ENCODE measurements around the gene SIRPB2.

SIRPB2 gene

DNA sequence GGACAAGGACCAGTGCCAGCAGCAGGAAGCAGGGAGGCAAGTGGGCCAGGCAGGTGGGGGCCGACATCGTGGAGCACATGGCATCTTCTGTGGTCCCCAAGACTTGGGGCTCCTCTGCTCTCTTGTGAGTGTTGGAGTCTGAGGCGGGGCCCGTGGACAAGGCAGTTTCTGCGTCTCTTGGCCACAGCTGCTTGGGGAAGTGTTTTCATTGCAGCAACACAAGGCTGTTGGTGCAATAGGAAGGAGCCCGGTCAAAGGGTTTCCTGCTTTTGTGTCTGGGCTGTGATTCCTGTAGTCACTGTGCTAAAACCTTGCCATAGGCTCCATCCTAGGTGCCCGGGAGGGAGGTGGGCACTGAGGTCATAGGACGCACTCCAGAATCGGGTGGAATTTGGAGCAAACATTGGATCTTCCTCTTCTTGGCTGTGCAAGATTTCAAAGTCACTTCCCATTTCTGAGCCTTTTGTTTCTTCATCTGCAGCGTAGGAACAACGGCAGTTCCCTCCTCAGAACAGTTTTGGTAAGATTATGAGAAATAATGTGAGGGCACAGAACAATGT lies at the start of gene SIRPB2:
SIRPB2 (minus strand) TSS at position 140 of the 560 bp plus-strand sequence; CDS start at position 79, 61 bp downstream.
- DNase-seq, result peak; percentile 90

DNA sequence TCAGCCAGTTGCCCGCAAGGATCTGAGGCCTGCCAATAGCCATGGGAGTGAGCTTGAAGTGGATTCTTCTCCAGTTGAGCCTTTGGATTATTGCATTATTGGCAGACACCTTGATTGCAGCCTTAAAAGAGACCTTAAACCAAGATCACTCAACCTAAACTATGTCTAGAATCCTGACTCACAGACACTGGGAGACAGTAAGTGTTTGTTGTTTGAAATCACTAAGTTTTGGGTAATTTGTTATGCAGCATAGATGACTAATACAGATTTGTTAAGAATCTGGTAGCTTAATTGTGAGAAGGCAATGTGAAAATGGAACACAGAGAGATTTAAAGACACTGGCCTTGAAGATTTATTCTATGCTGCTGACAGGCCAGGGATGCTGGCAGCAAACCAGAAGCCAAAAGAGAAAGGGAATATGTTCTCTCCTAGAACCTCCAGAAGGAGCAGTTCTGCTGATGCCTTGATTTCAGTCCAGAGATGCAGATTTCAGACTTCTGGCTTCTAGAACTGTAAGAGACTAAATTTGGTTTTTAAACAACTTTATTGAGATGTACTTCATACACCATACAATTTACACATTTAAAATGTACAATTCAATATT lies 48.7 kb upstream of the SIRPB2 start:
- DNase-seq, result peak; percentile 23

DNA sequence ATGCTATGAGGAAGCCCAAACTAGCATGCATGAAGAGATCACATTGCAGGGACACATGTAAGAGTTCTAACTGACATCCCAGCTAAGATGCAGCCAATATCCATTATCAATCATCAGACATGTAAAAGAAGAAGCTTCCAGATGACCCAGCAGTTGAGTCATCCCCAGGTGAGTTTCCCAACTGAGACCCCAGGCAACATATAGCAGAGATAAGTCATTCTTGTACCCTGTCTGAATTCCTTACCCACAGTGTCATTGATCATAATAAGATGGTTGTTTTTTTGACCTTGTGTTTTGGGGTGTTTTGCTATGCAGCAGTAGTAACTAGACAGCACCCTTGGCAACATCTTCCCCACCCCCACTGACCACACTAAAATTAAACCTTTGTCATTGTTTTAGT lies 47.4 kb upstream of the SIRPB2 start:
- DNase-seq, result no peak

GRCh38 chr20:1537731-1538058 lies 46.5 kb upstream of the SIRPB2 start:
- DNase-seq, result peak; percentile 96

DNA sequence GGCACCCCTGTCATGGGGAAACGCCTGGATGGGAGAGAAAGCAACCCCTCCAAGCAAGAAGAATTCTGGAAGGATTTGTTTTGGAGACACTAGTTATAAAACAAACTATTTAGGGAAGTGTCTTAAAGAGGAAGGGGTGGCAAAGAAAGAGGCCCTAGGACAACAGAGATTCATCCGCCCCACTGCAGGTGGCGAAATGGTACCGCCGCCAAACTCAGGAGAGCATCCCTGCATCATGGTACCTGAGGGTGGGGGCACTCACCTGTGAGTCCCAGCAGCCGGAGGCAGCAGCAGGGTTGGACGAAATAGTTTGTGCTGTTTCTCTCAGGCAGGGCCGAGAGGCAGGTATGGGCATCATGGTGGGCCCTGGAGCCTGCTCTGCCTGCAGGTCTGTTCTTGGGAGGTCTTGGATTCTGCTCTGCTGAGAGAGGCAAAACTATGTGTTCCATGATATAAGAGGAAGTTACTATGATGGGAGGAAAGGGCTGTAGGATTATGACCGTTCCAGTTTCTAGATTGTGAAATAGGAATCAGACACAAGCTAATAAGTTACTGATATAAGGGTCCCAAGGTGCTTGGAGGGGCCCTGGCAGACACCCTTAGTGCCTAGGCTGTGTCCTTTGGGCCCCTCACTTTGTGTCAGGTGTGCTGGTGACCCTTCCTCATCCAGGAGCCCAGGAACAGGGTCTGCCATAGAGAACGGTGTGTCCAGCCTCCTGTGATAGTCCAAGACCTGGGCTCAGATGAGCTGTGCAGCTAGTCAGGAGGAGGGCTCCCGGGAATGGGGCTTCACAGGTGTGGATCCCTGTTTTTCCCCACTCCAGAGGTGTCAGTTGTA lies 45.9 kb upstream of the SIRPB2 start:
- peak; percentile 81 for DNase-seq

DNA sequence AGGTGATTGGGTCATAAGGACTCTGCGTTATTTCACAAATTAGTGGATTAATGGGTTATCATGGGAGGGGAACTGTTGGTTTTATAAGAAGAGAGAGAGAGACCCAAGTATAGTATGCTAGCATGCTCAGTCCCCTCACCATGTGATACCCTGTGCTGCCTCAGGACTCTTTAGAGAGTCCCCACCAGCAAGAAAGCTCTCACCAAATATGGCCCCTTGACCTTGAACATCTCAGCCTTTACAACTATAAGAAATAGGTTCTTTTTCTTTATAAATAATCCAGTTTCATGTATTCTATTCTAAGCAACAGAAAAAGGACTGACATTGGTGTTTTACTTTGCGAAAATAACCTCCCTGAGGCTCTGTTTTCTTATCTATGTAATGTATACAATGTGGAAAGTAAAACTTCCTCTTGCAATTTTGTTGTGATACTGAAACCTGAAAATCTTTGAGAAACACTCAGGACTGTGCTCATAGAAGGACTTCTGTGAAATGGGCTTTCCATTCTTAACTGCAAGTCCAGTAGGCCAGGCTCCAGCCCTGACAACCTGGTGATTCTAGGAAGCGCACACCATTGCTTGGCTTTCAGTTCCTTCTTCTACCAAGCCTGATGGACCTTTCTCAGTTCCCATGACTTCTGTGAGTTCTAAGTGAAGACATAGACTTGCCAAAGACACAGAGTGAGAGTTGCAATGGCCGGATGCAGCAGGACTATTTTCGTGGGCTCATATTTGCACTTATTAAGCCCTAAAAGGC lies 44.4 kb upstream of the SIRPB2 start:
- peak; percentile 93 for DNase-seq

DNA sequence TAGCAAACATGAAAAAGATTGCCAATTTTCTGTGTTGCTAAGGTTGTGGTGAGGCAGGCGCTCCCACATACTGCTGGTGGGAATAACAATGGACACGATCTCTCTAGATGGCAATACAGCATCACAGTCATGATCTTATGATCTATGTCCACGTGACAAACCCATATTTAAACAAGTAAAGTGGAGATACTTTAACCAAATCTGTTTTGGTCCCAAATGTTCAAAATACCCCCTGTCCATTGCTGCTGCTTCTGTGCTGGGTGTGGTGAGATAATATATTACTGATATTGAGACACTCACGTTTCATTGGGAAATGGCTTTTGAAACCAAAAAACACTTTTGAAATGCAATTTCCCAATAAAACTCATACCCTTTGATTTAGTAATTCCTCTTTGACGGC lies 43.3 kb upstream of the SIRPB2 start:
- DNase-seq, result peak; percentile 77

DNA sequence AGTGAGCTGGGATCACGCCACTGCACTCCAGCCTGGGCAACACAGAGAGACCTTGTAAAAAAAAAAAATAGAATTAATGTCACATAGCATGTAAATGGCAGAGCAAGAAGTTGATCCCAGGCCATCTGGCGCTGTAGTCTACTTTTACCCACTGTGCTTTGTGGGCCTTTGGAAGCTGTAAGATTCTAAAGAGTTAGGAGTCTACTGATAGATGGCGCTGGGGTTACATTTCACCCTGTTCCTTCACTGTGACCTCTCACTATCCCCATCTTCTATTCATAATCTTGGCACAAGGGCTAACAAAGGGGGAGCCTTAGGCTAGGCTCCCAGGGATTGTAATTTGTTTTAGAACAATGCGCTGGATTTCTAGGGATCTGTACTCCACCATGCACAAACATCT lies 41.8 kb upstream of the SIRPB2 start:
- no peak for DNase-seq

DNA sequence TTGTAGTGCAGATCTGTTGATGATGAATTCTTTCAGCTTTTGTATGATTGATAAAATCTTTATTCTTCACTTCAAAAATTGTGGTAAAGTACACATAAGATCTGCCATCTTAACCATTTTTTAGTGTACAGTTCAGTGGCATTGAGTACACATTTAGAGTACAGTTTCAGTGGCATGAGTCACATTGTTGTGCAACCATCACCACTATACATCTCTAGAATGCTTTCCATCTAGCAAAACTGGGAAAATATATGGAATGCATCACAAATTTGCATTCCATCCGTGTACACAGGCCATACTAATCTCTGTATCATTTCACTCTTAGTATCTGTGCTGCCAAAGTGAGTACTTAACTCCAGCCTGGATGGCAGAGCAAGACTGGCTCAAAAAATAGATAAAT lies 37.6 kb upstream of the SIRPB2 start:
- peak; percentile 57 for DNase-seq

DNA sequence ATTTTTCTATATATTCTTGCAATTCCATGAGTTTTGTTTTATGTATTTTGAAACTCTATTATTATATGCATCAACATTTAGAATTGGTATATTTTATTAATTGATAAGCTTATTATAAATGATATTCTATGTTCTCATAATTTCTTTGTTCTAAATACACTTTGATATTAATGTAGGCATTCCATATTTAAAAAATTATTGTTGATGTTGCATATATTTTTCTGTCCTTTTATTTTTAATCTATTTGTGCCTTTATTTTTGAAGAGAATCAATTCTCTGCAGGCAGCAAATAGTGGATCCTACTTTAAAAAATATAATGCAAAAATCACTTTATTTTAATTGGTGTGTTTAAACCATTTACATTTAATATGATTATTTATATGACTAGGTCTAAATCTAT lies 36.7 kb upstream of the SIRPB2 start:
- DNase-seq, result no peak

- peak; percentile 59 for DNase-seq
Observed at GRCh38 chr20:1526896-1527295, 35.7 kb upstream of the SIRPB2 start.

- peak; percentile 43 for DNase-seq
Observed at GRCh38 chr20:1526310-1526709, 35.1 kb upstream of the SIRPB2 start.

GRCh38 chr20:1524004-1524403 lies 32.8 kb upstream of the SIRPB2 start:
- DNase-seq, result peak; percentile 48

DNA sequence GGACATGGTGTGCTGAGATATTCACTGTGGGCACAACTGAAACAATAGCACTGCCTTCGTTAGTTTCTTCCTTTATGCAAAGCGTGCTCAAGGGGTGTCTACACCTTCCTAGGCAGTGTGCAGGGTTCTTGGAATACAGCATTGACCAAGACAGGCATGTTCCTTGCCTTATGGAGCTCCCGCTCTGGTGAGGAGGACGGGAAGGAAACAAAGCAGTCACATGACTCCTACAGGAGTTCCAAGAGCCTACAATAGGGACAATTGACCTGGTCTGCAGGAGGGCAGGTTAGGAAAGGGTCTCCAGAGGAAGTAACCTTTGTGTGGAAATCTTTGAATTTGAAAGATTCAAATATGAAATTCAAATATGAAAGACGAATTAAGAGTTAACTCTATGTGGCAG lies 25.8 kb upstream of the SIRPB2 start:
- no peak for DNase-seq

DNA sequence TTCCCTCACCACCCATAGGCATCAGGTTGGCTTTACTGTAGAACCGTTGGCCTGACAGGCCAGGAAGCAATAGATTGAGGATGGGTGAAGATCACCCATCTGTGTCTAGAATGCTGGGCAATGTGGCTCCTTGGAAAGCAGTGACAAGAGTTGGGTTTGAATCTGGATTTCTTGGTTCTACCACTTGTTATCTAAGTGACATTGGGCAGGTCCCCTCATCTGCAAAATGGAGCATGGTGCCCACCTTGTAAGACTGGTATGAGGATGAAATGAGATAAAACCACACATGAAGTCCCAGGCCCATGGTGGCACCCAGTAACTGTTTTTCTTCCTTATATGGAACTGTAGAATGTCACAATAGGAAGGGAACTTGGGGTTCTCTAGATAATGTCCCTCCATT lies 22.6 kb upstream of the SIRPB2 start:
- DNase-seq, result no peak

DNA sequence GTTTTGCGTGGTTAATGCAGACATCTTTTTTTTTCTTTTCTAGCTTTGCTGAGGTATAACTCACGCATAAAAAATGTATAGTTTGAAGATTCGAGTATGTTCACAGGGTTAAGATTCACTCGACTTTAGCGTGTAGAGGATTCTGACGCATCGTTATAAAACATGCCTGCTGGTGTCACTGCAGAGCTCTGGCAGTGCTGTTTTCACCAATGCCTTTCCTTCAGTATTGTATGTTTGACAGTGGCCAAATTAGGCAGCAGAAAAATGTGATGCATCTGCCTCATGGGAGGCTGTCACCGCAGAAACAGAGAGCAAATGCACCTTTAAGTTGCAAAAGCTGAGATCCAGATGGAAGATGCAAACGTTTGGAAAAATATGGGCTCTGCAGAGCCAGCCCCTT lies 18.0 kb upstream of the SIRPB2 start:
- peak; percentile 63 for DNase-seq

GRCh38 chr20:1508574-1508973 lies 17.4 kb upstream of the SIRPB2 start:
- no peak for DNase-seq

DNA sequence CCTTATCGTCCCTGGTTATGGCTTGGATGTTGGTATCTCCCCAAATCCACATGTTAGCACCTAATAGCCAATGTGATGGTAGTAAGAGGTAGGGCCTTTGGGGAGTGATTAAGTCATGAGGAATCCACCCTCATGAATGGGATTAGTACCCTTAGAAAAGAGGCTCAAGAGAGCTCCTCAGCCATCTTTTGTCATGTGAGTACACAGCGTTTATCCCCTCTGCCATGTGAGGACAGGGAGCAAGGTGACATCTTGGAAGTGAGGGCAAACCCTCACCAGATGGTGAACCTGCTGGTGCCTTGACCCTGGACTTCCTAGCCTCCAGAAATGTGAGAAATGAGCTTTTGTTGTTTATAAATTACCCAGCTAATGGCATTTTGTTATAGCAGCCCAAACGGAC lies 16.1 kb upstream of the SIRPB2 start:
- no peak for DNase-seq

DNA sequence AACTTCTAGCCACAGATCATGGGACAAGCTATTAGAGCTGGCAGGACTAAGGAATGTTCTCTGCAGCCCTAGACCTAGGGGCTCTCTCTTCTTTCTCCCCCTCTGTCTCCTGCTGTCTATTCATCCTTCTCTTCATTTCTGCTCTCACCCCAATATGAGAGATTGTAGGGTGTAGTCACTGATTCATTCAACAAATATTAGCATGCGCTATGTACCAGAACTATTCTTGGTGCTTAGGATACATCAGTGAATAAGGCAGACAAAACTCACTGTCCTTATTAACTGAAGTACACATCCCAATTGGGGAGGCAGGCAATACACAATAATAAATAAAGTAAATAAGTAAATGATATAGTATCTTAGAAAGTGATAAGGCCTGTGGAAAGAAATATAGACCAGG lies 14.7 kb upstream of the SIRPB2 start:
- DNase-seq, result no peak

GRCh38 chr20:1505361-1505760 lies 14.1 kb upstream of the SIRPB2 start:
- DNase-seq, result no peak

- peak; percentile 95 for DNase-seq
Observed at GRCh38 chr20:1503564-1504227, 12.5 kb upstream of the SIRPB2 start.

DNA sequence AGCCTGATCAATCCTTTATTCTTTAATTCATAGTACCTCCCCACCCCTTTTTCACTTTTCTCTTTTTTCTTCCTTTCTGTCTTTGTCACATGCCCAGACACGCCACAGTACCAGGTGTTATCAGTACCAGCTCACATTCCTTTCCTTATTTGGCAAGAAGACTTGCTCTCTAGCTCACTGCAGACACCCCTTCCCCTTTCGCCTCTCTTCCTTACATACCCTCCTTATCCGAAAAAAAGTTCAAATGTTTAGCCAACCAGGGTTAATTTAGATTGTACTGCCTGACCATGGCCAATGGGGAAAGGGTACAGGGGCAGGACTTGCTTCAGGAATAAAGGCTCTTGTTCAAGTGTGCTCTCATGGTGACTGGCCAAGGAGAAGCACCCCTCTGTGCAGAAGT lies 9.3 kb upstream of the SIRPB2 start:
- DNase-seq, result no peak
